ENCODE data around the gene GPR155.
"Not testable (repeated sequence)": the region's sequence is repeated elsewhere in the genome, so short reads cannot be mapped to it uniquely, and the experiment has no call there.

Gene GPR155

GRCh38 chr2:174439323-174439722, 47.5 kb downstream of the GPR155 start:
- H3K27ac Mint-ChIP-seq, result no peak overlapping the region
- H3K4me3 Mint-ChIP-seq, result no peak overlapping the region
- H3K27me3 Mint-ChIP-seq, result no peaks in the 10 kb centered on the region
- intact Hi-C loops (cut with micrococcal nuclease), result no loop called here
- no peaks in the 10 kb centered on the region for H3K4me1 Mint-ChIP-seq (ENCODE audit: low read depth)
- H3K36me3 Mint-ChIP-seq (ENCODE audit: low read depth), result peaks cover 76% of the 10 kb centered on the region
- H3K9me3 Mint-ChIP-seq, result no peaks in the 10 kb centered on the region

- Mint-ChIP-seq H3K27me3 (no peaks in the 10 kb centered on the region), H3K4me1 (ENCODE audit: low read depth) (no peaks in the 10 kb centered on the region), H3K36me3 (ENCODE audit: low read depth) (peaks cover 68% of the 10 kb centered on the region), H3K9me3 (no peaks in the 10 kb centered on the region), H3K4me3 (no peak overlapping the region), H3K27ac (no peak overlapping the region)
- intact Hi-C loops (cut with micrococcal nuclease), result no loop called here
Measured at GRCh38 chr2:174438146-174438886, 48.5 kb downstream of the GPR155 start.

- H3K4me3 Mint-ChIP-seq, result no peak overlapping the region
- peaks cover 52% of the 10 kb centered on the region for H3K36me3 Mint-ChIP-seq (ENCODE audit: low read depth)
- intact Hi-C loops (cut with micrococcal nuclease), result no loop called here
- no peaks in the 10 kb centered on the region for H3K27me3 Mint-ChIP-seq
- no peaks in the 10 kb centered on the region for H3K4me1 Mint-ChIP-seq (ENCODE audit: low read depth)
- no peaks in the 10 kb centered on the region for H3K9me3 Mint-ChIP-seq
- H3K27ac Mint-ChIP-seq, result no peak overlapping the region
Measured at GRCh38 chr2:174436351-174436750, 50.5 kb downstream of the GPR155 start.

DNA sequence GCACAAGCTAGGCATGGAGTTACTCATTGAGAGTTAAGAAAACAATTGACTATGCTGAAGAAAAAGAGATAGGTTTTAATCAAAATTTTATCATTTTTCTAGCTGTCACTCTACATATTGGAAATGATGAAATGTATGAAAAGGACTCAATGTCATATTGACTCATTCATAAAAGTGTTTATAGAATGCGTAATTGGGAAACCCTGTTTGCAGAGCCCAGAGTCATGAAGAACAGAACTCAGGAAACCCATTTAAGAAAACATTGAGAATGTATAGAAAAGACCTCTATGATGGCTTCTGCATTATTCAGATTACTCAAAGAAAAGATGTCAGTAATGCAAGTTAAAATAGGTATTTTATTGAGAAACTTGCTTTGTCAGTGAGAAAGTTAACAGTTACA, 54.9 kb downstream of the GPR155 start:
- H3K36me3 Mint-ChIP-seq (ENCODE audit: low read depth), result peaks cover 42% of the 10 kb centered on the region
- H3K4me1 Mint-ChIP-seq (ENCODE audit: low read depth), result no peaks in the 10 kb centered on the region
- H3K9me3 Mint-ChIP-seq, result no peaks in the 10 kb centered on the region
- no peak overlapping the region for H3K4me3 Mint-ChIP-seq
- H3K27ac Mint-ChIP-seq, result no peak overlapping the region
- intact Hi-C loops (cut with micrococcal nuclease), result no loop called here
- no peaks in the 10 kb centered on the region for H3K27me3 Mint-ChIP-seq

GRCh38 chr2:174430066-174430465, 56.8 kb downstream of the GPR155 start:
- no peaks in the 10 kb centered on the region for H3K4me1 Mint-ChIP-seq (ENCODE audit: low read depth)
- H3K9me3 Mint-ChIP-seq, result no peaks in the 10 kb centered on the region
- H3K4me3 Mint-ChIP-seq, result no peak overlapping the region
- no peaks in the 10 kb centered on the region for H3K27me3 Mint-ChIP-seq
- intact Hi-C loops (cut with micrococcal nuclease), result no loop called here
- H3K36me3 Mint-ChIP-seq (ENCODE audit: low read depth), result peaks cover 43% of the 10 kb centered on the region
- no peak overlapping the region for H3K27ac Mint-ChIP-seq

DNA sequence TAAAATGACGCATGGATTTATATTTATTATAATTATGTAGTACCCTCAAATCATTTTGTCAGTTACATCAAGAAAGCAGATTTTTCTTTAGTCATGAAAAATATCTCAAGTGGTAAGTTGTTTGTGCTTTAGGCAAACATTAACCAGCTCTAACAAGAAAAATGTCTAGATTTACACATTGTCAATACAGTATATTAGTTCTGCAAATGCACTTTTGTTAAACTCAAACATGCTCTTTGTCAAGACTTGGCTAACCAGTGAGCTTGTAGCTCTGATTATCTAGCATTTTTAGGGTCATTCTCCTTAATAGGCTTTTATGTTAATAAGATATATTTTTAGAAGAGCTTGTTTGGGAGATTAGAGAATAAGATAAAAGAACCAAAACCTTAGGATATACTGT, 58.6 kb downstream of the GPR155 start:
- Mint-ChIP-seq H3K4me3 (no peak overlapping the region), H3K36me3 (ENCODE audit: low read depth) (peaks cover 41% of the 10 kb centered on the region), H3K27me3 (no peaks in the 10 kb centered on the region), H3K27ac (no peak overlapping the region), H3K4me1 (ENCODE audit: low read depth) (no peaks in the 10 kb centered on the region), H3K9me3 (no peaks in the 10 kb centered on the region)
- intact Hi-C loops (cut with micrococcal nuclease), result no loop called here

- intact Hi-C loops (cut with micrococcal nuclease), result no loop called here
- peaks cover 34% of the 10 kb centered on the region for H3K36me3 Mint-ChIP-seq (ENCODE audit: low read depth)
- H3K27me3 Mint-ChIP-seq, result no peaks in the 10 kb centered on the region
- no peak overlapping the region for H3K4me3 Mint-ChIP-seq
- H3K4me1 Mint-ChIP-seq (ENCODE audit: low read depth), result no peaks in the 10 kb centered on the region
- no peak overlapping the region for H3K27ac Mint-ChIP-seq
- no peaks in the 10 kb centered on the region for H3K9me3 Mint-ChIP-seq
Measured at GRCh38 chr2:174412256-174412655, 74.6 kb downstream of the GPR155 start.

GRCh38 chr2:174410039-174410438, 76.8 kb downstream of the GPR155 start:
- H3K27me3 Mint-ChIP-seq; H3K4me3 Mint-ChIP-seq; H3K4me1 Mint-ChIP-seq (ENCODE audit: low read depth); H3K9me3 Mint-ChIP-seq; H3K27ac Mint-ChIP-seq; intact Hi-C loops (cut with micrococcal nuclease): not testable (repeated sequence)
- H3K36me3 Mint-ChIP-seq (ENCODE audit: low read depth), result peaks cover 20% of the 10 kb centered on the region

DNA sequence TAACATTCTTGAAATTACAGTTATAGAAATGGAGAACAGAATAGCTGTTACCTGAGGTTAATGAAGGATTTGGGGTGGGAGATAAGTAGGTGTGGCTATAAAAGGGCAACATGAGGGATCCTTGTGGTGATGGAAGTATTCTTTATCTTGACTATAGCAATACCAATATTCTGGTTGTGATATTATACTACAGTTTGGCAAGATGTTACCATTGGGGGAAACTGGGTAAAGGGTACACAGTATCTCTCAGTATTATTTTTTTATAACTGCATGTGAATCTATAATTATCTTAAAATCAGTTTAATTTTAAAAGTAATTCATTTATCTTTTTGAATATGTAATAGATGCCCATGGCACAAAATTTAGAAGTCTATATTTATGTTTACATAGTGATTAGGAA, 83.2 kb downstream of the GPR155 start:
- Mint-ChIP-seq H3K27me3 (no peaks in the 10 kb centered on the region), H3K27ac (no peak overlapping the region), H3K36me3 (ENCODE audit: low read depth) (peaks cover 40% of the 10 kb centered on the region), H3K4me3 (no peak overlapping the region), H3K4me1 (ENCODE audit: low read depth) (no peaks in the 10 kb centered on the region), H3K9me3 (no peaks in the 10 kb centered on the region)
- intact Hi-C loops (cut with micrococcal nuclease), result no loop called here

DNA sequence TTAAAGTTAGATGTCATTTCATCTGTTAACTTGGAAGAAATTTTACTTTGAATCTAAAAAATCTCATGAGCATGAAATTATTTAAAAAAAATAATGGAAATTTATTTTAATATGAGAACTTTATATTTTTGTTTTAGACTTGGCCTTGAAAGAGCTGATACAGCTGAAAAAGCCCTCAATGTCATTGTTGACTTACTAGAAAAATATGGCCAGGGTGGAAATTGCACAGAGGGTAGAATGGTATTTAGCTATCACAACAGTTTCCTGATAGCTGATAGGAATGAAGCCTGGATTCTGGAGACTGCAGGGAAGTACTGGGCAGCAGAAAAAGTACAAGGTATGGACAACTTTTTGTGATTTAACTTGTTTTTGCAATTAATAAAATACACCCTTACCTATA, 86.0 kb downstream of the GPR155 start:
- intact Hi-C loops (cut with micrococcal nuclease), result no loop called here
- H3K27ac Mint-ChIP-seq, result no peak overlapping the region
- no peaks in the 10 kb centered on the region for H3K27me3 Mint-ChIP-seq
- peaks cover 11% of the 10 kb centered on the region for H3K4me1 Mint-ChIP-seq (ENCODE audit: low read depth)
- H3K36me3 Mint-ChIP-seq (ENCODE audit: low read depth), result peaks cover 41% of the 10 kb centered on the region
- no peaks in the 10 kb centered on the region for H3K9me3 Mint-ChIP-seq
- no peak overlapping the region for H3K4me3 Mint-ChIP-seq

- Mint-ChIP-seq H3K36me3 (ENCODE audit: low read depth) (peaks cover 50% of the 10 kb centered on the region), H3K4me1 (ENCODE audit: low read depth) (peaks cover 16% of the 10 kb centered on the region), H3K27me3 (no peaks in the 10 kb centered on the region), H3K9me3 (no peaks in the 10 kb centered on the region), H3K4me3 (no peak overlapping the region), H3K27ac (no peak overlapping the region)
- intact Hi-C loops (cut with micrococcal nuclease), result no loop called here
Measured at GRCh38 chr2:174399171-174399570, 87.7 kb downstream of the GPR155 start.

GRCh38 chr2:174397773-174398172, 89.1 kb downstream of the GPR155 start:
- Mint-ChIP-seq H3K36me3 (ENCODE audit: low read depth) (peaks cover 41% of the 10 kb centered on the region), H3K27ac (no peak overlapping the region), H3K27me3 (no peaks in the 10 kb centered on the region), H3K9me3 (no peaks in the 10 kb centered on the region), H3K4me1 (ENCODE audit: low read depth) (peaks cover 23% of the 10 kb centered on the region), H3K4me3 (no peak overlapping the region)
- intact Hi-C loops (cut with micrococcal nuclease), result no loop called here

DNA sequence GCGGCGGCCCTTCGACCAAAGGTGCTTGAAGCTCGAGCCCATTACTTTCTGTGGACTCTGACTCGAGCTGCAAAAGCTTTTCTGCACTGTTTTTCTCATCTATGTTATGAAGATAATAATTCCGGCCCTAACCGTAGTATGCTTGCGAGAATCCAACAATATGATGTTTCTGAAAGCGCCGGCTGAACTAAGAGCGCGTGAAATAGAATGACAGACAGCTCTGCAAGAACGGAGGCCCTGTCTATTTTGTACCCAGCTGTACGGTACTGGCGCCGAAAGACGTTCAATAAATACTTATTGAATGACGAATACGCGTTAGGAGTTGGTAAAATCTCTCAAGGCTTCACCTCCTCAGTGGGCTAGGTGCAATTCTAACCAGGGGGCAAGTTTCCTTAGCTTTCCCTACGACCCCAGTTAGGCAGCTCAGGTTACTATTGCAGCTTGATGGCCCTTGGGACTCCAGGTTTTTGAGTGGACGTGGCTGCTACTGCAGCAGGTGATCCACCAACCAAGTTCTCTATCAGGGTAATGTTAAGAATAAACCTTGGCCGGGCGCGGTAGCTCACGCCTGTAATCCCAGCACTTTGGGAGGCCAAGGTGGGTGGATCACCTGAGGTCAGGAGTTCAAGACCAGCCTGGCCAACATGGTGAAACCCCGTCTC, 90.7 kb downstream of the GPR155 start:
- no peaks in the 10 kb centered on the region for H3K9me3 Mint-ChIP-seq
- H3K27me3 Mint-ChIP-seq, result no peaks in the 10 kb centered on the region
- H3K27ac Mint-ChIP-seq, result peak overlapping the region; percentile 98
- H3K36me3 Mint-ChIP-seq (ENCODE audit: low read depth), result peaks cover 42% of the 10 kb centered on the region
- peaks cover 30% of the 10 kb centered on the region for H3K4me1 Mint-ChIP-seq (ENCODE audit: low read depth)
- intact Hi-C loops (cut with micrococcal nuclease), result no loop called here
- H3K4me3 Mint-ChIP-seq, result peak overlapping the region; percentile 97

GRCh38 chr2:174395284-174395968, 91.4 kb downstream of the GPR155 start, which contains the start of gene SCRN3:
SCRN3 (plus strand) TSS chr2:174395730; CDS start chr2:174398284, 2,554 bp downstream.
- intact Hi-C loops (cut with micrococcal nuclease), result no loop called here

More at GRCh38 chr2:174395284-174395968, 91.4 kb downstream of the GPR155 start, which contains the start of gene SCRN3:
- H3K9me3 Mint-ChIP-seq, result peaks cover 4% of the 10 kb centered on the region
- peak within 1 kb of the TSS; percentile 98 for H3K27ac Mint-ChIP-seq
- H3K4me1 Mint-ChIP-seq (ENCODE audit: low read depth), result peaks cover 30% of the 10 kb centered on the region
- H3K4me3 Mint-ChIP-seq, result peak within 1 kb of the TSS; percentile 97
- H3K27me3 Mint-ChIP-seq, result no peaks in the 10 kb centered on the region
- H3K36me3 Mint-ChIP-seq (ENCODE audit: low read depth), result peaks cover 44% of the 10 kb centered on the region
